ENCODE data around the gene CCDC80.

CCDC80 gene

DNA sequence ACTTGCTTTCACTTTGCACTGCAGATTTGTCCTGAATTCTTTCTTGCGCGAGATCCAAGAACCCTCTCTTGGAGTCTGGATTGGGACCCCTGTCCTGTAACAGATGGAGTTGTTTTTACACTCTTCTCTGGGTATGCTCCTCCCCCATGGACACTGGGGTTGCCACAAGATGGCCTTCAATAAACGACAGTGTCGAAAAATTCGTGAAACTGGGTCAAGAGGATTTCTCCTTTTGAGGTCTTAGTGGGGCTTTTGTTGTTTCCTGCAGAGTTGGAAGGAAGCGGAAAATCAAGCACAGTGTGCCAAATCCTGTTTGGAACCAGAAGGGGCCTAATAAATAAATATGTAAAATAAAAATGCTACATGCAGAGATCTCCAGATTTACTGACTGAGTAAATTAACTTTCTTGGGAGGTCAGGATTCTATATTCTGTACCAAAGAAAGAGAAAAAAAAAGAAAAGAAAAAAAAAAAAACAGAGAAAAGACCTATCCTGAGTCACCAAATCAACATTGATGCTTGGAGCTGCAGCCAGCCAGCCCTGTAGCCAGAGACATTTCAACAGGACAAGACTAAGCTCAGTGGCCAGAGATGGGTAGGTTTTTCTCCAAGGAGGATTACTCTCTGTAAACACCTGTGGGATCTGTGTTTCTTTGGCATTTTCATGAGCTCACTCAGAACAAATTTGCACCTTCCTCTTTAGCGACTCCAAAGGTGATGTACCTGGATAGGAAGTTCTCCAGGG, 24.8 kb downstream of the CCDC80 start:
- Histone ChIP-seq H3K36me3 (ENCODE audit: insufficient read depth) (no peaks in the 10 kb centered on the region), H4K20me1 (ENCODE audit: insufficient read depth) (no peaks in the 10 kb centered on the region), H3K4me3 (IDR thresholded peaks at IDR 0.05; ENCODE audit: insufficient read depth, low read depth, low read length) (no peak overlapping the region), H3K4me2 (no peak overlapping the region), H3K27ac (no peak overlapping the region), H3K27me3 (ENCODE audit: insufficient read depth, low read depth) (no peaks in the 10 kb centered on the region), H3K79me2 (ENCODE audit: insufficient read depth, low read depth) (no peaks in the 10 kb centered on the region), H3K9ac (no peak overlapping the region), H2AFZ (ENCODE audit: low read depth) (no peak overlapping the region), H3K4me1 (ENCODE audit: low read depth, poor library complexity, severe bottlenecking) (peaks cover 7% of the 10 kb centered on the region)
- TF ChIP-seq, protein P1, sequence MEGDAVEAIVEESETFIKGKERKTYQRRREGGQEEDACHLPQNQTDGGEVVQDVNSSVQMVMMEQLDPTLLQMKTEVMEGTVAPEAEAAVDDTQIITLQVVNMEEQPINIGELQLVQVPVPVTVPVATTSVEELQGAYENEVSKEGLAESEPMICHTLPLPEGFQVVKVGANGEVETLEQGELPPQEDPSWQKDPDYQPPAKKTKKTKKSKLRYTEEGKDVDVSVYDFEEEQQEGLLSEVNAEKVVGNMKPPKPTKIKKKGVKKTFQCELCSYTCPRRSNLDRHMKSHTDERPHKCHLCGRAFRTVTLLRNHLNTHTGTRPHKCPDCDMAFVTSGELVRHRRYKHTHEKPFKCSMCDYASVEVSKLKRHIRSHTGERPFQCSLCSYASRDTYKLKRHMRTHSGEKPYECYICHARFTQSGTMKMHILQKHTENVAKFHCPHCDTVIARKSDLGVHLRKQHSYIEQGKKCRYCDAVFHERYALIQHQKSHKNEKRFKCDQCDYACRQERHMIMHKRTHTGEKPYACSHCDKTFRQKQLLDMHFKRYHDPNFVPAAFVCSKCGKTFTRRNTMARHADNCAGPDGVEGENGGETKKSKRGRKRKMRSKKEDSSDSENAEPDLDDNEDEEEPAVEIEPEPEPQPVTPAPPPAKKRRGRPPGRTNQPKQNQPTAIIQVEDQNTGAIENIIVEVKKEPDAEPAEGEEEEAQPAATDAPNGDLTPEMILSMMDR (conservative IDR thresholded peaks at IDR 0.05; ENCODE audit: low read depth, low read length) = no peak

DNA sequence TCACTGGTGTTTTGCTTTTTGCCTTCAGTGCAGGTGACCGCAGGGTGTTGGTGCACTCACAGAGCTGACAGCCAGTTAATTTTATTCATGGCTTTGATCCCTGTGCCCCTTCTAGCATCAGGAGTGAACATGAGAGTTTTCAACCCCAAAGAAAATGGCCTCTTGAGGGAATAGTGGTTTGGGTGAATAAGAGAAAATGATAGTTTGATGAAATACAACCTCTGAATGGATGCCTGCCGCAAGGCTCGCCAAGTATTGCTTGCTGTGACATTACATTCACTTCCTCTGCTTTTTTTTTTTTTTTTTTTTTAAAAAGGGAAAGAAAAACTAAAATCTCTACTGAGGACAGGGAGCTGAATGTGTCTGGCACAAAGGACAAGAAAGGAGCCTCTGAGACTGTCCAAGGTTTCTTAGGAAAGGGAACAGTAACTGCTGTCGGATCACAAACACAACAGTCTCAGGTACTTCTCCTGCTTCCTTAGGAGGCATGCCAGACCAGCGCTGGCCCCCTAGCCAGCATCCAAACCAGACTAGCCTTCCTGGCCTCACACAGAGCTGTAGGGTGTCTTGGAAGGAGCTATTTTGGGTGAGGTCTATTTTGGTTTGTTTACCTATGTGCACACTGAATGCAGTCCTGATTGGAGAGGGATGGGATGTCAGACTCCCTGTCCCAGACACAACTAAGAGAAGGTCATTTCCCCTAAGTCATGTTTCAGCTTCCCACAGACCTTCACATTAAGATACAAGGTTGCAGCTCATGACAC, 29.0 kb downstream of the CCDC80 start:
- Histone ChIP-seq H3K9ac (no peak overlapping the region), H3K27me3 (ENCODE audit: insufficient read depth, low read depth) (no peaks in the 10 kb centered on the region), H3K27ac (no peak overlapping the region), H3K4me2 (no peak overlapping the region), H2AFZ (ENCODE audit: low read depth) (no peak overlapping the region), H3K4me1 (ENCODE audit: low read depth, poor library complexity, severe bottlenecking) (no peaks in the 10 kb centered on the region), H3K36me3 (ENCODE audit: insufficient read depth) (no peaks in the 10 kb centered on the region), H3K79me2 (ENCODE audit: insufficient read depth, low read depth) (no peaks in the 10 kb centered on the region), H3K4me3 (IDR thresholded peaks at IDR 0.05; ENCODE audit: insufficient read depth, low read depth, low read length) (no peak overlapping the region), H4K20me1 (ENCODE audit: insufficient read depth) (no peaks in the 10 kb centered on the region)
- TF ChIP-seq, protein P1 (conservative IDR thresholded peaks at IDR 0.05; ENCODE audit: low read depth, low read length) = no peak

DNA sequence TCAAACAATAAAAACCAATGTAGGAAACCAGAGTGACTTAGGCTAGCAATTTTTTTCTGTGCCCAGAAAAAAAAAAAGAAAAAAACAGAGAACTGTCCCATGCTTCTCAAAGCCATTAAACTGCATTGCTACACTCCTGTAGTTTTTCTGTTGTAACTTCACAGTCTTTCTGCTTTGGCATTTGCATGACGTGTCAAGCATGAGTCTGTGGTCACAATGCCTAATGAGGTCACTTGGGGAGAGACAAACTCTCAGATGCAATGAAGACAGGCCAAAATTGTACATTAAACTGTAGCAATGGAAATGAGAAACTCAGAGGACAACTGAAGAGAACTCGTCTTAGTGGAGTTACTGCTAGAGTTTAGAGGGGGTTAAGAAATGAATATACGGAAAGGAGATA, 30.8 kb downstream of the CCDC80 start:
- H3K27me3 ChIP-seq (ENCODE audit: insufficient read depth, low read depth) = no peaks in the 10 kb centered on the region
- no peak overlapping the region for H3K4me3 ChIP-seq (IDR thresholded peaks at IDR 0.05; ENCODE audit: insufficient read depth, low read depth, low read length)
- H3K9ac ChIP-seq = no peak overlapping the region
- H2AFZ ChIP-seq (ENCODE audit: low read depth) = no peak overlapping the region
- no peaks in the 10 kb centered on the region for H3K79me2 ChIP-seq (ENCODE audit: insufficient read depth, low read depth)
- no peak overlapping the region for H3K27ac ChIP-seq
- H4K20me1 ChIP-seq (ENCODE audit: insufficient read depth) = no peaks in the 10 kb centered on the region
- H3K4me1 ChIP-seq (ENCODE audit: low read depth, poor library complexity, severe bottlenecking) = peaks cover 2% of the 10 kb centered on the region
- no peaks in the 10 kb centered on the region for H3K36me3 ChIP-seq (ENCODE audit: insufficient read depth)
- no peak overlapping the region for H3K4me2 ChIP-seq
- TF ChIP-seq, protein P1 (conservative IDR thresholded peaks at IDR 0.05; ENCODE audit: low read depth, low read length) = no peak

DNA sequence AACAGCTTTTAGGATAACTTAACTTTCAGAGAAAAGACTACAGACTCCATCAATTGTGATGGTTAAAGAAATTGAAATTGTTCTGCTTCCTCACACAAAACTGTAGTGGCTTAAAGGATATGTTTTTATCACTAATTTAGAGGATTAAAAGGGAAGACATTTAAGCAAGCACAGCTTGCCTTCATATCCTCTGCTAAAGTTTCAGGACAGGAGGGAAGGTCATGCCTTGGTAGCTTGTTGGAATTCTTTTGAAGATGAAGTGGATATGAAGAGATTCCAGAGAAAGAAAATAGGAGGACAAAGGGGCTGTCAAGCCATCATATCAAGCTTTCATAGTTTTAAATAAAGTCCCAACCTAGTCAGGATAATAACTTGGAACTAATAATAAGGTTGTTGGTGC, 33.1 kb downstream of the CCDC80 start:
- no peaks in the 10 kb centered on the region for H3K79me2 ChIP-seq (ENCODE audit: insufficient read depth, low read depth)
- no peak overlapping the region for H2AFZ ChIP-seq (ENCODE audit: low read depth)
- TF ChIP-seq, protein P1 (conservative IDR thresholded peaks at IDR 0.05; ENCODE audit: low read depth, low read length) = no peak
- H3K4me3 ChIP-seq (IDR thresholded peaks at IDR 0.05; ENCODE audit: insufficient read depth, low read depth, low read length) = no peak overlapping the region
- H3K27ac ChIP-seq = no peak overlapping the region
- H3K36me3 ChIP-seq (ENCODE audit: insufficient read depth) = no peaks in the 10 kb centered on the region
- no peak overlapping the region for H3K4me2 ChIP-seq
- no peaks in the 10 kb centered on the region for H3K27me3 ChIP-seq (ENCODE audit: insufficient read depth, low read depth)
- no peaks in the 10 kb centered on the region for H4K20me1 ChIP-seq (ENCODE audit: insufficient read depth)
- peaks cover 12% of the 10 kb centered on the region for H3K4me1 ChIP-seq (ENCODE audit: low read depth, poor library complexity, severe bottlenecking)
- H3K9ac ChIP-seq = no peak overlapping the region
